T-cell (primary cell): ENCODE results near the gene LMO7. TPM values are rescaled to one million over a fixed set of nuclear protein-coding genes. Genes with fewer than 3 reads are reported as not detected.
"Not testable (repeated sequence)": the region's sequence is repeated elsewhere in the genome, so short reads cannot be mapped to it uniquely, and the experiment has no call there.

Experiments used
- ATAC-seq, 4 experiments: fragments of 200-7000 bp in 3 of 4; fragments of 150-1000 bp in 1 of 4; cut with Tn5 transposase; replicated peaks in 1 of 4; 1 replicate in 3 of 4; 2 replicates in 1 of 4; pipeline ENCODE4 v1.10.0; 2021; ENCODE audit warnings: moderate library complexity in 3 of 4, mild to moderate bottlenecking in 2 of 4, moderate number of reproducible peaks in 1 of 4
- CTCF ChIA-PET, 2 donors: fragments of 300-600 bp; sonication (Branson Sonifier 250); formaldehyde crosslinking; loops; one replicate each; lab custom pipeline; 2022; ENCODE audit warnings: antibody characterized with exemption in 2 of 2; lab: Charles Lee
- POLR2A ChIA-PET, 2 donors: fragments of 300-600 bp; sonication (Branson Sonifier 250); formaldehyde crosslinking; loops; one replicate each; lab custom pipeline; 2022; ENCODE audit warnings: antibody characterized with exemption in 2 of 2; lab: Charles Lee
- DNase-seq, 35 experiments: peaks; one replicate each; pipeline versions ENCODE4 v3.0.0 to v3.0.0-alpha.2; 2013 to 2023
- H3K27ac ChIP-seq: one replicate; pipeline ENCODE4 v1.5.1; 2013; ENCODE audit warnings: low read length
- H3K27me3 ChIP-seq, 2 experiments: replicated peaks in 1 of 2; 1 replicate in 1 of 2; 2 replicates in 1 of 2; pipeline versions ENCODE4 v1.6.1 to v1.7.0; 2013; ENCODE audit warnings: low read length in 1 of 2, mixed read lengths in 1 of 2; ENCODE audit not compliant: control insufficient read depth in 2 of 2, insufficient read depth in 2 of 2; ENCODE audit errors: extremely low read depth in 1 of 2
- H3K36me3 ChIP-seq, 2 donors: 1 replicate in 1 of 2; 2 replicates in 1 of 2; pipeline versions ENCODE4 v1.6.1 to v1.7.0; 2013; ENCODE audit warnings: low read length in 1 of 2; ENCODE audit not compliant: control insufficient read depth in 2 of 2, insufficient read depth in 1 of 2; ENCODE audit errors: extremely low read depth in 1 of 2
- H3K4me1 ChIP-seq, 2 experiments: 1 replicate in 1 of 2; 2 replicates in 1 of 2; pipeline versions ENCODE4 v1.6.1 to v1.7.0; 2013; ENCODE audit warnings: low read length in 2 of 2, mixed read lengths in 1 of 2; ENCODE audit not compliant: insufficient read depth in 2 of 2, control insufficient read depth in 1 of 2; ENCODE audit errors: extremely low read depth in 1 of 2
- H3K4me3 ChIP-seq, 2 donors: 1 replicate in 1 of 2; 2 replicates in 1 of 2; pipeline versions ENCODE4 v1.5.1 to v1.7.0; 2013; ENCODE audit warnings: mild to moderate bottlenecking in 2 of 2, low read length in 1 of 2, moderate library complexity in 1 of 2; ENCODE audit not compliant: control insufficient read depth in 1 of 2; ENCODE audit errors: extremely low read depth in 1 of 2
- H3K9me3 ChIP-seq: 2 replicates; pipeline ENCODE4 v1.7.0; 2013
- H3K27ac Mint-ChIP-seq, 2 donors: one replicate each; pipeline ENCODE4 v1.8.0; 2020 to 2021; ENCODE audit warnings: mild to moderate bottlenecking in 2 of 2, mixed read lengths in 2 of 2
- H3K27me3 Mint-ChIP-seq, 2 donors: one replicate each; pipeline ENCODE4 v1.8.0; 2021 to 2022; ENCODE audit warnings: mixed read lengths in 2 of 2
- H3K36me3 Mint-ChIP-seq: one replicate; pipeline ENCODE4 v1.8.0; 2021; ENCODE audit warnings: mixed read lengths
- H3K4me1 Mint-ChIP-seq, 3 donors: one replicate each; pipeline ENCODE4 v1.8.0; 2020 to 2022; ENCODE audit warnings: mixed read lengths in 3 of 3, mild to moderate bottlenecking in 1 of 3
- H3K4me3 Mint-ChIP-seq, 3 donors: one replicate each; pipeline ENCODE4 v1.8.0; 2020 to 2022; ENCODE audit warnings: mild to moderate bottlenecking in 3 of 3, mixed read lengths in 3 of 3, moderate library complexity in 3 of 3
- H3K9me3 Mint-ChIP-seq, 3 donors: one replicate each; pipeline ENCODE4 v1.8.0; 2020 to 2022; ENCODE audit warnings: mixed read lengths in 3 of 3
- whole genome bisulfite sequencing: methylation state at CpG from one replicate; pipeline ENCODE4 v1.1.5; 2013; ENCODE audit warnings: missing lambda C conversion rate; ENCODE audit not compliant: insufficient coverage; 5-methylcytosine and 5-hydroxymethylcytosine counted together
- total RNA-seq, 35 experiments: library from RNA in 6 of 35; stranded (reverse) in 6 of 35; fragments of 120-200 nt in 1 of 35; gene quantifications; one replicate each; pipeline versions ENCODE4 v1.2.1 to v1.2.4 and lab custom pipeline; 2013 to 2026

LMO7 gene
- total RNA-seq, 5 donors from 2014 or later (not counting 1 experiment from before 2014, with no cell fraction given), result 22.6 to 46.8 (median 34.0) TPM

- POLR2A ChIA-PET, result interaction anchor here in 1 of 2 donors (0.7 kb wide), 1 partner anchor 788 kb away, joined by 3 read pairs; no protein-coding TSS in a partner anchor
- H3K27me3 Mint-ChIP-seq, result no peaks in the 10 kb centered on the region
- H3K4me3 Mint-ChIP-seq, result no peak overlapping the region
- H3K27ac ChIP-seq, result no peak overlapping the region
- H3K36me3 Mint-ChIP-seq, result peaks cover 8% of the 10 kb centered on the region
- WGBS, result no CpG with 5 or more reads among the region's 2 CpGs
- H3K9me3 Mint-ChIP-seq, result no peaks in the 10 kb centered on the region
- H3K27ac Mint-ChIP-seq, result no peak overlapping the region
- no peak for DNase-seq
- CTCF ChIA-PET, result interaction anchor here in 1 of 2 donors (0.9 to 1.1 kb wide), 2 partner anchors 180 to 1209 kb away, joined by 3 to 5 read pairs; no protein-coding TSS in a partner anchor
- H3K4me3 ChIP-seq, result no peak overlapping the region
- no peaks in the 10 kb centered on the region for H3K4me1 Mint-ChIP-seq
- H3K9me3 ChIP-seq, result no peaks in the 10 kb centered on the region
- no peaks in the 10 kb centered on the region for H3K36me3 ChIP-seq
- H3K27me3 ChIP-seq, result no peaks in the 10 kb centered on the region
- ATAC-seq, result no peak
- peaks cover 0 to 3% of the 10 kb centered on the region in 2 experiments for H3K4me1 ChIP-seq
These were observed 57.1 kb downstream of the LMO7 start for GRCh38 chr13:75693227-75693626.

- no peak overlapping the region for H3K4me3 Mint-ChIP-seq
- ATAC-seq, result no peak
- CTCF ChIA-PET, result interaction anchor here (0.6 to 4.5 kb wide), 11 partner anchors 10 to 1209 kb away, joined by 3 to 42 read pairs (median 6); no protein-coding TSS in a partner anchor
- H3K27me3 Mint-ChIP-seq, result no peaks in the 10 kb centered on the region
- peaks cover 9% of the 10 kb centered on the region for H3K36me3 Mint-ChIP-seq
- no peak for DNase-seq
- peaks cover 0 to 3% (median 0%) of the 10 kb centered on the region in 3 donors for H3K9me3 Mint-ChIP-seq
- Histone ChIP-seq H3K9me3 (no peaks in the 10 kb centered on the region), H3K27ac (no peak overlapping the region), H3K36me3 (no peaks in the 10 kb centered on the region), H3K4me1 (peaks cover 0 to 3% of the 10 kb centered on the region in 2 experiments), H3K4me3 (no peak overlapping the region), H3K27me3 (no peaks in the 10 kb centered on the region)
- no peak overlapping the region for H3K27ac Mint-ChIP-seq
- WGBS, result 94% methylated on average over 6 of the region's 8 CpGs
- POLR2A ChIA-PET, result no interaction called here
- no peaks in the 10 kb centered on the region for H3K4me1 Mint-ChIP-seq
These were observed 58.6 kb downstream of the LMO7 start for GRCh38 chr13:75694722-75695121.

GRCh38 chr13:75695908-75696307 lies 59.8 kb downstream of the LMO7 start:
- H3K27ac Mint-ChIP-seq, H3K27ac ChIP-seq, H3K9me3 ChIP-seq, H3K4me1 Mint-ChIP-seq, H3K27me3 ChIP-seq, H3K4me3 Mint-ChIP-seq, H3K4me3 ChIP-seq, H3K4me1 ChIP-seq, H3K36me3 ChIP-seq, H3K9me3 Mint-ChIP-seq, H3K27me3 Mint-ChIP-seq: not testable (repeated sequence)
- H3K36me3 Mint-ChIP-seq, result peaks cover 12% of the 10 kb centered on the region
- POLR2A ChIA-PET, result interaction anchor here in 1 of 2 donors (0.5 kb wide), 1 partner anchor 728 kb away, joined by 11 read pairs; no protein-coding TSS in a partner anchor
- 15% methylated on average over 5 of the region's 8 CpGs for WGBS
- CTCF ChIA-PET, result interaction anchor here (0.6 to 4.5 kb wide), 48 partner anchors 8 to 1208 kb away, joined by 3 to 42 read pairs (median 4); no protein-coding TSS in a partner anchor
- DNase-seq (peak in 34 of 35 experiments; percentile 27 to 80 (median 58)), ATAC-seq (peak in 3 of 4 experiments; percentile 54 to 58 (median 57))

GRCh38 chr13:75699062-75699461 lies 62.9 kb downstream of the LMO7 start:
- no peaks in the 10 kb centered on the region for H3K27me3 Mint-ChIP-seq
- no peaks in the 10 kb centered on the region for H3K36me3 ChIP-seq
- H3K9me3 Mint-ChIP-seq, result peaks cover 0 to 3% (median 0%) of the 10 kb centered on the region in 3 donors
- no peaks in the 10 kb centered on the region for H3K27me3 ChIP-seq
- no CpG with 5 or more reads among the region's 1 CpG for WGBS
- CTCF ChIA-PET, result interaction anchor here (0.6 to 4.5 kb wide), 7 partner anchors 20 to 1646 kb away, joined by 3 to 42 read pairs (median 4); no protein-coding TSS in a partner anchor
- DNase-seq, result no peak
- H3K36me3 Mint-ChIP-seq, result peaks cover 12% of the 10 kb centered on the region
- ATAC-seq, result no peak
- H3K4me3 ChIP-seq, result no peak overlapping the region
- H3K4me1 Mint-ChIP-seq, result no peaks in the 10 kb centered on the region
- H3K27ac Mint-ChIP-seq, result no peak overlapping the region
- H3K4me3 Mint-ChIP-seq, result no peak overlapping the region
- no peaks in the 10 kb centered on the region for H3K9me3 ChIP-seq
- peaks cover 0 to 3% of the 10 kb centered on the region in 2 experiments for H3K4me1 ChIP-seq
- no peak overlapping the region for H3K27ac ChIP-seq
- POLR2A ChIA-PET, result interaction anchor here in 1 of 2 donors (0.6 kb wide), 1 partner anchor 133 kb away, joined by 3 read pairs; no protein-coding TSS in a partner anchor

GRCh38 chr13:75699717-75700116 lies 63.6 kb downstream of the LMO7 start:
- H3K27me3 ChIP-seq, H3K4me1 Mint-ChIP-seq, ATAC-seq, POLR2A ChIA-PET, H3K4me3 ChIP-seq, DNase-seq, H3K27ac ChIP-seq, H3K36me3 ChIP-seq, H3K9me3 ChIP-seq, H3K9me3 Mint-ChIP-seq, H3K27ac Mint-ChIP-seq, H3K4me1 ChIP-seq, H3K27me3 Mint-ChIP-seq, H3K4me3 Mint-ChIP-seq: not testable (repeated sequence)
- peaks cover 12% of the 10 kb centered on the region for H3K36me3 Mint-ChIP-seq
- CTCF ChIA-PET, result interaction anchor here in 1 of 2 donors (0.7 kb wide), 1 partner anchor 1646 kb away, joined by 3 read pairs; no protein-coding TSS in a partner anchor
- WGBS, result 100% methylated on average over 4 of the region's 7 CpGs

GRCh38 chr13:75700552-75700951 lies 64.4 kb downstream of the LMO7 start:
- no peak overlapping the region for H3K27ac Mint-ChIP-seq
- DNase-seq (no peak), ATAC-seq (no peak)
- H3K4me1 ChIP-seq, result peaks cover 0 to 3% of the 10 kb centered on the region in 2 experiments
- H3K27me3 ChIP-seq, result no peaks in the 10 kb centered on the region
- H3K36me3 ChIP-seq, result no peaks in the 10 kb centered on the region
- ChIA-PET CTCF (no interaction called here), POLR2A (no interaction called here)
- no peaks in the 10 kb centered on the region for H3K9me3 ChIP-seq
- H3K4me1 Mint-ChIP-seq, result peaks cover 6 to 7% (median 7%) of the 10 kb centered on the region in 3 donors
- peaks cover 12% of the 10 kb centered on the region for H3K36me3 Mint-ChIP-seq
- H3K27ac ChIP-seq, result no peak overlapping the region
- H3K9me3 Mint-ChIP-seq, result peaks cover 0 to 3% (median 0%) of the 10 kb centered on the region in 3 donors
- H3K4me3 ChIP-seq, result no peak overlapping the region
- 83% methylated on average over 1 of the region's 2 CpGs for WGBS
- H3K27me3 Mint-ChIP-seq, result no peaks in the 10 kb centered on the region
- H3K4me3 Mint-ChIP-seq, result no peak overlapping the region
